CD4-positive, alpha-beta T cell treated with Interferon alpha-2 for 1 hour (primary cell): ENCODE results near the gene CLIC6.

Experiments used
- DNase-seq, 2 donors: peaks; one replicate each; pipeline ENCODE4 v3.0.0-alpha.2; 2020 to 2022

CLIC6 gene

DNA sequence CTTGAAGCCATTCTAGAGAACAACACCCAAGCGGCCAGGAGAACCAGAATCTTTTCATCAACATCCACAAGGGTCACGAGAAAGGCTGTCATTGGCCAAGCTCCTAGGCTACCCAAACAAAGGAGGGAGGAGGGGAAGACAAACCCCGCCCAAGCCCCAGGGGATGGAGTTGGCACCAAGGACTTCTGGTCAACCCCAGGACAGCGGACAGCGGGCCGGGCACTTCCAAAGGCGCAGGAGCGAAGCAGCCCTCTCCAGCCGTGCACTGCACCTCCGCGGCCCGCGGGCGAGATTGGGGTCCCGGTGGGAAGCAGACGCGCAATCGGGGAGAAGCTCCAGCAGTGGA lies at the start of gene CLIC6:
Gene CLIC6, plus strand, starts transcription at position 192 of the 346 bp plus-strand sequence. CDS start 395 bp downstream, outside the sequence.
- DNase-seq, result no peak

DNA sequence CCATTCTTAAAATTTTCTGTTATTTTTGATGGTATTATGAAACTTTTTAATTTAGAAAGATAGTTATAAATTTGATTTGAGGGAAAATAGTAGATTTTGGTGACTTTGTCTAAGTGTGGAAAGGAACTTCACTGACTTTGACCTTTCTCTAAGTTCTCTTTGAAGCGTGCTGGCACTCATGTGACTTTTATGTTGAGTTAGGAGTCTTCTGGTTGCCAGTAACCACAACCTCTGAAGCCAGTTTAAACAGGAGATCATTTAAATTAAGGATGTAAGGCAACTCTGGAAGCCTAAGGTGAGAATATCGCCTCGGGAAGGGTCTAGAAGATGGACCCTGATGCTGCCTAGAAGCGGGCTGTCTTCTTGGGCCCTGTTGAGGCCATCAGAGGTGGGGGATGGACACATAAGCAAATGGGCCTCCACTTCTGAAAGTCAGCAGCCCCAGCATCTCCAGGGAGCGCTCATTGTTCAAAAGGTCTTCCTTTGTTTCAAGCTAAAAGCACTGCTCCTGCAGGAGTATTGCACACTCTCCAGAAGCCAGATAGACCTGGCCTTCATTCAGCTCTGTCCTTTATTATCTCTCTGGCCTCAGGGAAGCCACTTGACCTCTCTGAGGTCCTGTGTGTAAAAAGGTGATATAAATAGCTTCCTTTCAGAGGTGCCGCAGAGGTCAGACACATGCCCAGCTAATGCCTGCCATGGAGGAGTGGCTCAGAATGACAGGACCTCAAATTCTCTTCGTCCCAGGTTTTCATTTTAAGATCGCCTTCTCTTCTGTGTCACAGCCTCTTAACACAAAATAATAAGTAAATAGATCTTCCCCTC lies 48.7 kb upstream of the CLIC6 start:
- no peak for DNase-seq

DNA sequence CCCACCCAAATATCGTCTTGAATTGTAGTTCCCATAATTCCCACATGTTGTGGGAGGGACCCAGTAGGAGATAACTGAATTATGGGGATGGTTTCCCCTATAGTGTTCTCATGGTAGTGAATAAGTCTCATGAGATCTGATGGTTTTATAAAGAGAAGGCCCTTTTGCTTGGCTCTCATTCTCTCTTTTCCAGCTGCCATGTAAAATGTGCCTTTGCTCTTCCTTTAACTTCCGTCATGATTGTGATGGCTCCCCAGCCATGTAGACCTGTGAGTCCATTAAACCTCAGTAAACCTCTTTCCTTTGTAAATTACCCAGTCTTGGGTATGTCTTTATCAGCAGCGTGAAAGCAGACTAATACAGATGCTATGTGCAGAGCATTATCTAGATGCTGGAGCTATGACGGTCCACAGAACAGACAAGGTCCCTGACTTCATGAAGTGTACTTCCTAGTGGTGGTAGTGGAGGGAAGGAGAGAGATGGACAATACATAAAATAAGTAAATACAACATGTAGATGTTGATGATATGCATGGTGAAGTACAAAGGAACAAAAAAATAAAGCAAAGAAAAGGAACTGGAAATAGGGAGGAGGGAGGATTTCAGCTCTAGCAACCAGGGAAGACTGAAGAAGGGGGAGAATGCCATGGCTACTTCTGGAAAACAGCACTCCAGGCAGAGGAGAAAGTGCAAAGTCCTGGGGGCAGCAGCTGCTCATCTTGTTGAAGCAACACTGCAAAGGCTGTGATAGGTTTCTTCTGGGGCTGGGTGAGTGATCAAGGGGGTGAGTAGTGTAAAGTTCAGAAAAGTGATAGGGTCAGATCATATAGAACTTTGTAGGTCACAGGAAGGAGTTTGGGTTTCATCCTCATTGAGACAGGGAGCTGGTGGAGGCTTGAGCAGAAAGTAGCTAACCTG lies 47.1 kb upstream of the CLIC6 start:
- no peak for DNase-seq

DNA sequence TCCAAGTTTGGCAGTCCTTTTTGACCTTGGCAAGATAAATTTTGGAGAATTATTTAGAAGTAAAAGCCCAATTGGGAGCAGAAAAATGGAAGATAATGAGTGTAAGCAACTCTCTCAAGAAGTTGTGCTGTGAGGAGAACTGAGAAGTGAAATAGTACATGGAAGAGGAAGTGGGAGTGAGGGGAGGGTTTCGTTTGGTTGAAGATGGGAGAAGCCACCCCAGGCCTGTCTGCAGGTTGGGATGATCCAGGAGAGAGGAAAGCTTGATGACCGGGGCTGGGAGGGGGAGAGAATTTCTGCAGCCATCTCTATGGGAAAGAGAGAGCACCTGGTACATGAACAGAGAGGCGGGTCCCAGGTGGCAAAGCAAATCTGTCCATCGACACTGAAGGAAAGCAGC lies 45.3 kb upstream of the CLIC6 start:
- DNase-seq, result no peak

DNA sequence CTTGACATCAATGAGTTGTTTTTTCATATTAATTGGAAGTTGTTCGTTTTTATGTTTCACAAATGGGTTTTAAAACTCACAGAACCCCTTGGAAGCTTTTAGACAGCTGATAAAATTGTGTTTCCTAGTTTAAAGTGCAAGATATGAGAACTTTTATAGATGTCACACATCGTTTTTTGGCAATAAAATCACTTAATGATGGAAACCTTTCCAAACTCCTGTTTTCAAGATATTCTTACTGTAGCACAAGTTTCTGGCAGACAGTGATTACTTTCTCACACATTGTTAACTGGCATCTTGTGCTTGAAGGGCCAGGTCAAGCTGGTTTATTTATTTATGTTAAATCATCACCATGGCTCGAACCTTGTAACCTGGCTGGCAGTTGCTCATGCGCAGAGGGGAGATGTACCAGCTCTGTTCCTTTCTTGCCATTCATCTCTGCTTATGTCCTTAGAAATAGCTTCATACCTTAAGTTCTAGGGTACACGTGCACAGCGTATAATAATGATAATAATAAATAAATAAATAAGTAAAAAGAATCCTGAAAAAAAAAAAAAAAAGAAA lies 43.7 kb upstream of the CLIC6 start:
- no peak for DNase-seq

- DNase-seq, result no peak
These were observed 42.7 kb upstream of the CLIC6 start for GRCh38 chr21:34626131-34626530.

GRCh38 chr21:34630536-34631143 lies 38.2 kb upstream of the CLIC6 start:
- DNase-seq, result peak; percentile 18 to 67

DNA sequence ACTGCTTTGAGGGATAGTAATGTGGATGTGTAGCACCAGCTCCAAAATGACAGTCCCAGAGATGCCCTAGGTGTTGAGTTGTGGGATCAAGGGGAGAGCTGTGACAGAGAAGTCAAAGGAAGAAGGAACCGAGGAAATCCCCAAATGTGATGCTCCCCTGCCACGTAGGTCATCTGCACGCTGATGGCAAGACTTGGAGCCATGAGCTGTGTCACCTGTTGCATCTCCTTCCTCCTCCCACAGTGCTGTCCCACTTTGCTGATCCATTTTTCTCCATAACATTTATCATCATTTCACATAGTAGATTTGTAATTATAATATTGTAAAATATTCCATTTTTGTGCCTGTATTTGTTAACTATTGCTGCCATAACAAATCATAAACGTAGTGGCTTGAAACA lies 36.3 kb upstream of the CLIC6 start:
- no peak for DNase-seq

DNA sequence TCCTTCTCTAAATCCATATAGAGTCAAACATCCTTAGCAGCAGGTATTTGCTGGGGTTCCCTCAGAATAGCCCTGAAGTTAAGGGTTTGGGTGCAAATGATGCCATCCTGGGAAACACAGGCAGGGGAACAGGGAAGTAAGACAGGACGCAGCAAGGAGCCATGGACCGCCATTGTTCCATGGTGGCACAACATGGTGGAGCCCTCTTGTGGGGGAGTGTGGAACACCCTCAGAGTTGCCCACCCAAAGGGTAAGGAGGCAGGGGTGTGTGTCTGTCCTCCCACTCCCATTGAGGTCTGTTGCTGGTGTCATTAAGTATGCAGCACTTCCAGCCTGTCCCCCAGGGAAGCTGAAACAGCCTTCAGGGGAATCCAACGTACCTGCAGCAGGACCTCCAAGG lies 33.5 kb upstream of the CLIC6 start:
- DNase-seq, result no peak

GRCh38 chr21:34636961-34637360 lies 31.8 kb upstream of the CLIC6 start:
- no peak for DNase-seq

DNA sequence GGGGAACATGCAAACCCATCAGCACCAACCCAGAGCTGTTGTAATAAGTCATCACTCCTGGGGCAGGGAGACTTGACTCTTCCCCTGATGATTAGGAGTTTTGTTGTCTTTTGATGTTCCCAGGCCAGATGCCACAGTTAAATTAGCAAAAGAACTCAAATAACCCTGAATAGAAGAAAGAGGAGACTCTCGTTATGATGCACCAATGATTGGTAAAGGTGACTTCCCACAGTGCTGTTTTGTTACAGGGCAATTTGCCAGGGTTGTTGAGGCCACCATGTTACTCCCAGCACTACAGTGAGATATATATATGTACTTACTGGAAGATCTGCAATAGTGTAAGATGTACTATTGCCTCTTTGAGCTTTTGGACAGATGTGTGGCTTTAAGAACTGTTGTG lies 29.5 kb upstream of the CLIC6 start:
- DNase-seq, result no peak

- DNase-seq, result peak in 1 of 2 donors; percentile 36
These were observed 28.7 kb upstream of the CLIC6 start for GRCh38 chr21:34639882-34640788.

- no peak for DNase-seq
These were observed 27.9 kb upstream of the CLIC6 start for GRCh38 chr21:34640858-34641257.

DNA sequence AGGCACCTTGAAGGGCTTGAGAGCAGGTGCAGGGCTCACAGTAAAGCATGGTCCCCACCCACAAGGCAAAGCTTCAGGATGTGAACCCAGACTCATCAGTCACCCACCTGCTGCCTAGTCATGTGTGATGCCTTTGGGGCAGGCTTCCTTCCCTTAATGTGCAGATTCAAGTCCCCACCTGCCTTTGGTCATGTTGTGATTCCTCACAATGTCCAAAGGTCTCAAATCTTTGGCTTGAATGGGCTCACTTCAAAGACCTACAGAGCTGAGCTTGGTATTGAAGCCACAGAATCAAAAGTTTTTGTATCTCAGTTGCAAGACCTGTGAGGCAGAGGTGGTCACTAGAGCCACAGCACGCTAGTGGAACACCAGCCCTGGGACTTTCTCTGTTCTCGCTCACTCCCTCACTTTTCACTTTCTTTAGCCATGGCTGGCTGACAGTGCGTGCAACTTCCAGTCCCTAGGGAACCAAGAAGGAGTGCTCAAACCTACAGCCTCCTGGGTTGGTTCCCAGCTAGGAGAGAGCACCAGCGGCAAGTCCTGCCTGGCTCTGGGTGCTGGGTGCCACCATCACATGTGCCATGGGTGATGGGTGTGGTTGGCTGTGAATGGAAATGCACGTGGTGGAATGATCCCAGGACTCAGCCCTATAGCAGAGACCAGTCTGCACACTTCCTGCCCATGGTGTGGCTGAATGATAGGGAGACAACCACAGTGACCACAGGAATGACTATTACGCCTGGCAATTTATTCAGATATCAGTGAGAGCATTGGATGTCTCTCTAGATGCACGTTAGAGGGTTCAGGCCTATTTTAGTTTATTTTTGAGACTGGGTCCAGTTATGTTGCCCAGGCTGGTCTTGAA lies 26.4 kb upstream of the CLIC6 start:
- DNase-seq, result no peak

- DNase-seq, result no peak
These were observed 24.0 kb upstream of the CLIC6 start for GRCh38 chr21:34644825-34645224.

DNA sequence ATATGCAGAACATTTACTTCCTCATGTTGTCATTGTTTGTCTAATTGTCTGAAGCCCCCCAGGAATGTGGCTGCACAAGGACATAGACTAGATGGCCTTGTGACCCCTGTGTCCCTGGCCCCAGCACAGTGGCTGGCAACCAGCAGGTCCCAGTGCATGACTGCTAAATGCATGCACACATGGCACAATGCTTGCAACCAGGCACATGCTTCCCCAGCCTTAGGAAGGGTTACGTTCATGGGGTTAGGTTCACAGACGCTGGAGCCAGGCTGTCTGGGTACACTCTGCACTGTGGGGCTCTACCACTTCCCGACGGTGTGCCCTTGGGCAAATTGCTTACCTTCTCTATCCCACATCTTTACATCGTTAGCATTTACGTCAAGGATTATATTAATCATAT lies 21.2 kb upstream of the CLIC6 start:
- no peak for DNase-seq

GRCh38 chr21:34648739-34649297 lies 20.0 kb upstream of the CLIC6 start:
- DNase-seq, result no peak

DNA sequence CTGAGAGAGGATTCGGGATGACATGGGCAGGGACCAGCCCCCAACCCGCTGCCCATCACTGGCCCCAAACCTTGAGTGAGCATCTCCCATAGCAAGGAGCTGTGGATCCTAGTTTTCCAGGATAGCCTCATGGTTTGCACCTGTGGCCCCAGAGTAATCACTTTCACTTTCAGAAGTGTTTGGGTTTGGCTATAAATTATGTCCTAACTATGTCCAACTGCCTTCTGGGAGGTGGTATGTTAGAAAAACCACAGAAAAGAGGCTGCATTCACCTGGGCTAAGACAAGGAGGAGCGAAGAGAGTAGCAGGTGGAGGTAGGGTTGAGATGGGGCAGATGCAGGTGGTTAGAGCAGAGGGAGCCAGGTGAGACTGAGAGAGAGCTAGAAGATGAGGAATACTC lies 19.4 kb upstream of the CLIC6 start:
- DNase-seq, result no peak

DNA sequence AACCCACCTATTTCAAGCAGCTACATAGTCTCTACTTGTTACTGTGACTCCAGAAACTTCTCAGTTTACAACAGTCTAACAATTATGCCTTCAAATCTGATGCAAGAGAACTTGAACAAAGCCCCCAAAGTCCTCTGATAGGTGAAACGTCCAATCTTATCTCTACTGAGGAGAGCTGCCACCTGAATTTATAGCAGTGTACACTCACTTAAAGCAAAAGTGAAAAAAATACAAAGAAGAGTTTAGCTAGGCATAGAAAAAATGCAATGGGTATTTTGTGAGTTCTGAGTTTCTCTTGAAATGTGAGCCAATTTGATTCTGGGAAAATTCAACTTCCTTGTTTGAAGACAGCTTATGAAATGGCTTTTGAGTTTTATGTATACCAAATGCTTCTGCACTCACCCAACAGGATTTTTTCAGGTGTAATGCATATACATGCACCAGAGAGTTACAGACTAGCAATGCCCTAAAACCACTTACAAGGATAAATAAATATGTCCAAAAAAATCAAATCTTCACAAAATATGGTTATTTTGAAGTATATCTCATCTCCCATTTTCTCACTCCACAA lies 17.8 kb upstream of the CLIC6 start:
- no peak for DNase-seq

GRCh38 chr21:34651642-34652041 lies 17.2 kb upstream of the CLIC6 start:
- DNase-seq, result no peak
